IMR-90 (cell line): Measurements from ENCODE around the gene ST8SIA2. TPM values are rescaled to one million over a fixed set of nuclear protein-coding genes. Genes with fewer than 3 reads are reported as not detected.

Source experiments
- ATAC-seq: fragments of 200-7000 bp; cut with Tn5 transposase; 2 replicates; pipeline ENCODE4 v1.9.1; 2020; ENCODE audit warnings: low read depth, mild to moderate bottlenecking, moderate library complexity
- BruUV-seq: library from RNA; stranded (reverse); fragments of 400-500 nt; replicated peaks from 2 replicates; lab custom pipeline; 2021; lab: Mats Ljungman, UMichigan
- CTCF ChIA-PET: fragments of 300-600 bp; formaldehyde crosslinking; extraction: SDS; loops from one replicate; lab custom pipeline; 2021; ENCODE audit warnings: antibody characterized with exemption; lab: Yijun Ruan, JAX
- POLR2A ChIA-PET: fragments of 300-600 bp; sonication (Branson Sonifier 250); formaldehyde crosslinking; loops from one replicate; lab custom pipeline; 2022; ENCODE audit warnings: antibody characterized with exemption; ENCODE audit not compliant: unreplicated experiment; lab: Charles Lee
- DNase-seq: peaks from one replicate; pipeline ENCODE4 v3.0.0; 2013
- H2AFZ ChIP-seq: replicated peaks from 2 replicates; pipeline ENCODE3; 2013; ENCODE audit warnings: low read length, mild to moderate bottlenecking; ENCODE audit not compliant: poor library complexity
- H2AK5ac ChIP-seq: 2 replicates; pipeline ENCODE4 v1.6.1; 2013; ENCODE audit warnings: low read depth, low read length, inconsistent platforms
- H2AK9ac ChIP-seq: replicated peaks from 2 replicates; pipeline ENCODE3; 2013; ENCODE audit warnings: mild to moderate bottlenecking, low read depth, low read length, moderate library complexity; ENCODE audit not compliant: poor library complexity
- H2BK120ac ChIP-seq: 2 replicates; pipeline ENCODE4 v1.6.1; 2013; ENCODE audit warnings: low read depth, low read length, inconsistent platforms
- H2BK15ac ChIP-seq: 3 replicates; pipeline ENCODE4 v1.6.1; 2013; ENCODE audit warnings: low read depth, low read length, inconsistent platforms
- H2BK20ac ChIP-seq: 2 replicates; pipeline ENCODE4 v1.6.1; 2013; ENCODE audit warnings: low read depth, mild to moderate bottlenecking, inconsistent platforms, low read length, moderate library complexity
- H2BK5ac ChIP-seq: 2 replicates; pipeline ENCODE4 v1.6.1; 2013; ENCODE audit warnings: mild to moderate bottlenecking, low read depth, low read length, inconsistent platforms; ENCODE audit not compliant: poor library complexity, severe bottlenecking
- H3K14ac ChIP-seq: replicated peaks from 2 replicates; pipeline ENCODE4 v1.6.1; 2013; ENCODE audit warnings: low read depth, low read length, inconsistent platforms
- H3K18ac ChIP-seq: 2 replicates; pipeline ENCODE4 v1.6.1; 2013; ENCODE audit warnings: low read depth, low read length, control low read depth
- H3K23ac ChIP-seq: 2 replicates; pipeline ENCODE4 v1.6.1; 2013; ENCODE audit warnings: low read depth, low read length, inconsistent platforms
- H3K27ac ChIP-seq: 2 replicates; pipeline ENCODE4 v1.5.1; 2013; ENCODE audit warnings: mild to moderate bottlenecking, control low read depth, low read length; ENCODE audit not compliant: insufficient read depth
- H3K27me3 ChIP-seq: 2 replicates; pipeline ENCODE4 v1.6.1; 2013; ENCODE audit warnings: low read length; ENCODE audit not compliant: control insufficient read depth, insufficient read depth
- H3K36me3 ChIP-seq: 2 replicates; pipeline ENCODE4 v1.6.1; 2013; ENCODE audit warnings: low read length, mixed read lengths; ENCODE audit not compliant: control insufficient read depth, insufficient read depth
- H3K4ac ChIP-seq: 2 replicates; pipeline ENCODE4 v1.6.1; 2013; ENCODE audit warnings: low read depth, low read length, inconsistent platforms
- H3K4me1 ChIP-seq: 2 replicates; pipeline ENCODE4 v1.6.1; 2013; ENCODE audit warnings: low read length, mixed read lengths; ENCODE audit not compliant: control insufficient read depth, insufficient read depth
- H3K4me2 ChIP-seq: 2 replicates; pipeline ENCODE4 v1.6.1; 2013; ENCODE audit warnings: low read depth, mild to moderate bottlenecking, control low read depth, low read length, moderate library complexity
- H3K4me3 ChIP-seq: 2 replicates; pipeline ENCODE4 v1.5.1; 2013; ENCODE audit warnings: low read depth, mild to moderate bottlenecking, control low read depth, low read length, moderate library complexity; ENCODE audit not compliant: insufficient read depth
- H3K56ac ChIP-seq: 2 replicates; pipeline ENCODE4 v1.6.1; 2013; ENCODE audit warnings: low read length, inconsistent platforms; ENCODE audit not compliant: insufficient read depth; ENCODE audit errors: extremely low read depth
- H3K79me1 ChIP-seq, 2 experiments: 2 replicates each; pipeline ENCODE4 v1.6.1; 2013; ENCODE audit warnings: low read length in 2 of 2, inconsistent platforms in 1 of 2, low read depth in 1 of 2
- H3K9ac ChIP-seq: 2 replicates; pipeline ENCODE4 v1.6.1; 2013; ENCODE audit warnings: low read depth, low read length, control low read depth
- H3K9me1 ChIP-seq: 2 replicates; pipeline ENCODE4 v1.6.1; 2013; ENCODE audit warnings: low read length, inconsistent platforms; ENCODE audit not compliant: insufficient read depth
- H3K9me3 ChIP-seq: 2 replicates; pipeline ENCODE4 v1.6.1; 2013; ENCODE audit warnings: low read length; ENCODE audit not compliant: control insufficient read depth, insufficient read depth
- H4K20me1 ChIP-seq: 2 replicates; pipeline ENCODE4 v1.6.1; 2013; ENCODE audit warnings: low read length, inconsistent platforms; ENCODE audit not compliant: insufficient read depth
- H4K5ac ChIP-seq: 2 replicates; pipeline ENCODE4 v1.6.1; 2013; ENCODE audit warnings: mild to moderate bottlenecking, low read depth, low read length, control low read depth
- H4K8ac ChIP-seq, 2 experiments: 2 replicates each; pipeline ENCODE4 v1.6.1; 2013; ENCODE audit warnings: low read depth in 2 of 2, low read length in 2 of 2, control low read depth in 1 of 2, inconsistent platforms in 1 of 2
- H4K91ac ChIP-seq: 2 replicates; pipeline ENCODE4 v1.6.1; 2013; ENCODE audit warnings: low read depth, low read length, inconsistent platforms; ENCODE audit not compliant: insufficient read depth
- BHLHE40 ChIP-seq: fragments of 150-350 bp; IDR thresholded peaks from 2 replicates; pipeline ENCODE4 v1.6.1; 2016; ENCODE audit warnings: mild to moderate bottlenecking, low read depth, low read length
- CEBPB ChIP-seq: IDR thresholded peaks from 2 replicates; pipeline ENCODE4 v1.6.1; 2012; ENCODE audit warnings: low read depth, low read length, improper control_type of control experiment
- CHD1 ChIP-seq: IDR thresholded peaks from 2 replicates; pipeline ENCODE4 v1.6.1; 2012; ENCODE audit warnings: low read depth, low read length, improper control_type of control experiment
- CTCF ChIP-seq: conservative IDR thresholded peaks from 2 replicates; pipeline ENCODE4 v1.5.1; 2012; ENCODE audit warnings: mild to moderate bottlenecking, low read depth, low read length, improper control_type of control experiment
- FOS ChIP-seq: fragments of 150-350 bp; IDR thresholded peaks from 2 replicates; pipeline ENCODE4 v1.6.1; 2016; ENCODE audit warnings: low read depth, low read length
- MAFK ChIP-seq: IDR thresholded peaks from 2 replicates; pipeline ENCODE4 v1.6.1; 2012; ENCODE audit warnings: low read depth, low read length, improper control_type of control experiment
- MAZ ChIP-seq: IDR thresholded peaks from 2 replicates; pipeline ENCODE4 v1.6.1; 2012; ENCODE audit warnings: low read depth, mild to moderate bottlenecking, low read length, improper control_type of control experiment, moderate library complexity, borderline replicate concordance
- MXI1 ChIP-seq: IDR thresholded peaks from 2 replicates; pipeline ENCODE4 v1.6.1; 2012; ENCODE audit warnings: low read depth, mild to moderate bottlenecking, low read length, moderate library complexity, borderline replicate concordance
- NFE2L2 ChIP-seq: fragments of 150-350 bp; IDR thresholded peaks from 2 replicates; pipeline ENCODE4 v1.6.1; 2016; ENCODE audit warnings: low read depth, mild to moderate bottlenecking, low read length
- POLR2A ChIP-seq: IDR thresholded peaks from 2 replicates; pipeline ENCODE4 v1.6.1; 2012; ENCODE audit warnings: mild to moderate bottlenecking, low read depth, low read length
- RAD21 ChIP-seq: IDR thresholded peaks from 2 replicates; pipeline ENCODE4 v1.6.1; 2012; ENCODE audit warnings: low read length, improper control_type of control experiment
- RCOR1 ChIP-seq: IDR thresholded peaks from 2 replicates; pipeline ENCODE4 v1.6.1; 2012; ENCODE audit warnings: mild to moderate bottlenecking, low read length, improper control_type of control experiment; ENCODE audit not compliant: insufficient replicate concordance
- RFX5 ChIP-seq: IDR thresholded peaks from 2 replicates; pipeline ENCODE4 v1.8.0; 2012; ENCODE audit warnings: low read depth, mild to moderate bottlenecking, low read length, moderate library complexity
- SMC3 ChIP-seq: fragments of 150-350 bp; IDR thresholded peaks from 2 replicates; pipeline ENCODE4 v1.6.1; 2016; ENCODE audit warnings: low read depth, mild to moderate bottlenecking, antibody characterized with exemption, low read length, moderate library complexity
- WGBS, 2 experiments: methylation state at CpG; one replicate each; pipeline versions ENCODE4 v1.1.5 to v1.1.7; 2013; ENCODE audit warnings: missing lambda C conversion rate in 2 of 2; ENCODE audit not compliant: insufficient read length in 1 of 2; ENCODE audit errors: extremely low coverage in 2 of 2; 5-methylcytosine and 5-hydroxymethylcytosine counted together
- dilution Hi-C: fragments of 300-500 bp; cut with HindIII; formaldehyde crosslinking; loops from one replicate; pipeline ENCODE4 v1.14.3; 2018; ENCODE audit warnings: low sequenced_read_pairs; ENCODE audit not compliant: unreplicated experiment
- in situ Hi-C: fragments of 300-500 bp; cut with MboI; formaldehyde crosslinking; loops from 3 replicates; pipeline ENCODE4 v1.14.3; 2019; ENCODE audit warnings: low sequenced_read_pairs, inconsistent platforms, mixed read lengths
- intact Hi-C: fragments of 100-400 bp; cut with micrococcal nuclease; formaldehyde crosslinking; loops from 2 replicates; pipeline ENCODE4 v1.10.0; 2022
- polyA plus RNA-seq, 3 experiments: library from polyadenylated mRNA; depleted of rRNA; stranded (reverse); fragments of >200 nt; gene quantifications; 2 replicates each; pipeline ENCODE4 v1.2.3, GENCODE V29; 2012; ENCODE audit warnings: low replicate concordance in 1 of 3
- total RNA-seq: library from RNA; depleted of rRNA; stranded (reverse); fragments of >200 nt; gene quantifications from 2 replicates; pipeline ENCODE4 v1.2.3, GENCODE V29; 2012
- TF ChIP-seq, protein P1 (sequence below): fragments of 150-350 bp; IDR thresholded peaks from 2 replicates; pipeline ENCODE4 v1.6.1; 2016; ENCODE audit warnings: low read depth, mild to moderate bottlenecking, low read length, moderate library complexity, borderline replicate concordance
- TF ChIP-seq, protein P2 (sequence below): fragments of 150-350 bp; IDR thresholded peaks from 2 replicates; pipeline ENCODE4 v1.6.1; 2017; ENCODE audit warnings: mild to moderate bottlenecking, antibody characterized with exemption, low read length, low read depth

The ST8SIA2 gene
- total and polyA plus RNA-seq, 2 of the 4 experiments (the other 2 are of a cell fraction) = not detected

DNA sequence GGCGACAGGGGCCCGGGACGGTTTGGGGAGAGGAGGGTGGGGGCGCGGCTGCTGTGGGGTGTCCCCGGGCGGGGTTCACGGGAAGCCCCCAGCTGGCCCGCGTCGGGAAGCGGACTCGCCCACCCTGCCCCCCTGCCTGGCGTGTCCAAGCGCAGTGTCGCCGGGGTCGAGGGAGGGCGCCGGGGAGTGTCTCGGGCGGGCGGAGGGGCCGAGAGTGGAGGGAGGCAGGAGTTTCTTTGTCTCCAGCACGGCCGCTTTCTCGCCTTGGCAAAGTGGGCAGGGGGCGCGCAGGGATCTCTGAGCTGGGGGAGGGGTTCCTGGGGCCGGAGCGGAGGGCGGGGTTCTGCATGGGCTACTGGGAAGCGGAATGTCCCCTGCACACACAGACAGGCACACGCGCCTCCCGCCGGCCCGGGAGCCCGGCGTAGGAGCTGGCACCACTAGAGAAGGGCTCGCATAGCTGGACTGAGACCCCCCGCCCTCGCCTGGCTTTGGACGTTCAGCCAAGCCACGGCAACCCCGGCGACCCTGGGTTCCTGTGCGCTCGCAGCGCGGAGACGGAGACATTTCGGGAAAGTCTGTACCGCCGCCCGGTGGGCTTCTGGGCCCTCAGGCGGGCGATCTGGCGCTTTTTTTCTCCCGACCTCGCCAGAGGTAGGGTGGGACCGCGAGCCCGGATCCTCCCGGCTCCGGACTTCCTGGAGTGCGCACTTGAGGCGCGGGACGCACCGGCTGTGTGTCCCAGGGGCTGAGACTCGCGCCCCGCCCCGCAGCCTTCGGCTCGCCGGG lies 822 bp downstream of the ST8SIA2 start:
- no peak overlapping the region for H2BK15ac ChIP-seq
- ChIA-PET POLR2A (no interaction called here), CTCF (no interaction called here)
- no peak overlapping the region for H3K23ac ChIP-seq
- no peak overlapping the region for H2BK120ac ChIP-seq
- H3K4me2 ChIP-seq = no peak overlapping the region
- no peak overlapping the region for H3K4me3 ChIP-seq
- no peak overlapping the region for H3K14ac ChIP-seq
- BruUV-seq = no TSS peak
- no peaks in the 10 kb centered on the region for H3K4me1 ChIP-seq
- ATAC-seq (no peak), DNase-seq (no peak)
- H2AK9ac ChIP-seq = no peak overlapping the region
- dilution Hi-C loops (no loop called here), in situ Hi-C loops (no loop called here), intact Hi-C loops (no loop called here)
- peaks cover 25% of the 10 kb centered on the region for H3K27me3 ChIP-seq
- no peaks in the 10 kb centered on the region for H3K9me1 ChIP-seq
- no peaks in the 10 kb centered on the region for H3K9me3 ChIP-seq
- no peaks in the 10 kb centered on the region for H3K79me1 ChIP-seq
- no peak overlapping the region for H4K91ac ChIP-seq
- H4K8ac ChIP-seq = no peak overlapping the region
- no peak overlapping the region for H2BK20ac ChIP-seq
- 3% methylated on average over 14 of the region's 78 CpGs; no CpG with 5 or more reads in 1 of the 2 experiments for WGBS, 2 experiments
- no peak overlapping the region for H2AFZ ChIP-seq
- H4K20me1 ChIP-seq = no peaks in the 10 kb centered on the region
- H3K9ac ChIP-seq = no peak overlapping the region
- no peak overlapping the region for H2AK5ac ChIP-seq
- H3K36me3 ChIP-seq = no peaks in the 10 kb centered on the region
- H3K18ac ChIP-seq = no peak overlapping the region
- H3K27ac ChIP-seq = no peak overlapping the region
- TF ChIP-seq, protein P1, sequence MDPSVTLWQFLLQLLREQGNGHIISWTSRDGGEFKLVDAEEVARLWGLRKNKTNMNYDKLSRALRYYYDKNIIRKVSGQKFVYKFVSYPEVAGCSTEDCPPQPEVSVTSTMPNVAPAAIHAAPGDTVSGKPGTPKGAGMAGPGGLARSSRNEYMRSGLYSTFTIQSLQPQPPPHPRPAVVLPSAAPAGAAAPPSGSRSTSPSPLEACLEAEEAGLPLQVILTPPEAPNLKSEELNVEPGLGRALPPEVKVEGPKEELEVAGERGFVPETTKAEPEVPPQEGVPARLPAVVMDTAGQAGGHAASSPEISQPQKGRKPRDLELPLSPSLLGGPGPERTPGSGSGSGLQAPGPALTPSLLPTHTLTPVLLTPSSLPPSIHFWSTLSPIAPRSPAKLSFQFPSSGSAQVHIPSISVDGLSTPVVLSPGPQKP = no peak
- TF ChIP-seq POLR2A (no peak), CEBPB (no peak), RCOR1 (no peak), CTCF (no peak), MAZ (no peak), SMC3 (no peak), RFX5 (no peak), MXI1 (no peak), RAD21 (no peak), CHD1 (no peak), FOS (no peak), NFE2L2 (no peak), BHLHE40 (no peak), MAFK (no peak)
- TF ChIP-seq, protein P2, sequence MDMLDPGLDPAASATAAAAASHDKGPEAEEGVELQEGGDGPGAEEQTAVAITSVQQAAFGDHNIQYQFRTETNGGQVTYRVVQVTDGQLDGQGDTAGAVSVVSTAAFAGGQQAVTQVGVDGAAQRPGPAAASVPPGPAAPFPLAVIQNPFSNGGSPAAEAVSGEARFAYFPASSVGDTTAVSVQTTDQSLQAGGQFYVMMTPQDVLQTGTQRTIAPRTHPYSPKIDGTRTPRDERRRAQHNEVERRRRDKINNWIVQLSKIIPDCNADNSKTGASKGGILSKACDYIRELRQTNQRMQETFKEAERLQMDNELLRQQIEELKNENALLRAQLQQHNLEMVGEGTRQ = no peak
- H4K5ac ChIP-seq = no peak overlapping the region
- no peak overlapping the region for H2BK5ac ChIP-seq
- H3K56ac ChIP-seq = no peak overlapping the region
- H3K4ac ChIP-seq = no peak overlapping the region
